A673 (cell line): ENCODE data around the gene TMEM236.

Experiments
- EZH2 ChIP-seq: fragments of 200-600 bp; sonication (generic); IDR thresholded peaks from 2 replicates; pipeline ENCODE4 v1.6.1; 2017; ENCODE audit warnings: borderline replicate concordance, low read depth, mild to moderate bottlenecking, mixed read lengths, antibody characterized with exemption, low read length; ENCODE audit not compliant: poor library complexity, severe bottlenecking
- TF ChIP-seq, protein P1 (sequence below): fragments of 300-800, 200-600 bp; sonication (generic); conservative IDR thresholded peaks from 2 replicates; pipeline ENCODE4 v1.5.1; 2017; ENCODE audit warnings: low read depth, mild to moderate bottlenecking, antibody characterized with exemption, low read length, moderate library complexity, mixed read lengths

DNA sequence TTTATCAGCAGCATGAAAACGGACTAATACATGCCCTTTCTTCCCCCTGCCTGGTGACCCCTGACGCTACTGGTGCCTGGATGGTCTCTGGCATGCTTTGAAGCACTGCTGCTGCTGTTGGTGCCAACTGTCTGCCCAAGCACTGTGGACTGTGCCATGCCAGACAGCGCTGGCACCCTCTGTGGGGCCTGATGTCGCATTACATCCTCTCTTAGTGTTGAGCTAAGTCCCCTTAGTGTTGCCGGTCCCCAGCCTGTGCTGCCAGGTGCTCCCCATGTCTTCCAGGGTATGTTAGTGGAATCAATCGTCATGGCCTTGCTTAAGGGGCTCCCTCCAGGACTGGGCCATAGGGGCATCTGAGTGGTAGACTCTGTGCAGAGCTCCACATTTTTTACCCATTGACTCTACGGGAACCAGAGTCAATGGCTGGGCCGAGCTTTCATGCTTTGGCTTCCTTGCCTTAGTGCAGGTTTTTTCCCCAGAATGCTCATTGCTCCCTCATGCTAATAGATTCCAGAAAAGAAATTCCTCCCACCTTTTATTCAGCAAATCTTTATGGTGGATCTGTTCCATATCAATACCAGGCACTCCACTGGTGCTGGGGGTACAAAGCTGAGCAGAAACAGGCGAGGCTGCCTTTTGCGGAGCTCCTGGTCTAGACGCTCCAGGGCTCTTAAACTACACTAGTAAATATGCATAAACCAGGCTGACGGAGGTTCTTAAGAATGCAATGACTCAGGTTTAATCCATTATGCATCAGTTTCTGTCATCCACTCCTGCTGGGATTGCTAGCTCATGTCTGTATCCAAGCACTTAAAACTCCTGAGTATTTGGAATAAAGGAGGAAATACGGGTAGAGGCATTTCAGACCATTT, 35.3 kb downstream of the TMEM236 start:
- TF ChIP-seq, protein P1, sequence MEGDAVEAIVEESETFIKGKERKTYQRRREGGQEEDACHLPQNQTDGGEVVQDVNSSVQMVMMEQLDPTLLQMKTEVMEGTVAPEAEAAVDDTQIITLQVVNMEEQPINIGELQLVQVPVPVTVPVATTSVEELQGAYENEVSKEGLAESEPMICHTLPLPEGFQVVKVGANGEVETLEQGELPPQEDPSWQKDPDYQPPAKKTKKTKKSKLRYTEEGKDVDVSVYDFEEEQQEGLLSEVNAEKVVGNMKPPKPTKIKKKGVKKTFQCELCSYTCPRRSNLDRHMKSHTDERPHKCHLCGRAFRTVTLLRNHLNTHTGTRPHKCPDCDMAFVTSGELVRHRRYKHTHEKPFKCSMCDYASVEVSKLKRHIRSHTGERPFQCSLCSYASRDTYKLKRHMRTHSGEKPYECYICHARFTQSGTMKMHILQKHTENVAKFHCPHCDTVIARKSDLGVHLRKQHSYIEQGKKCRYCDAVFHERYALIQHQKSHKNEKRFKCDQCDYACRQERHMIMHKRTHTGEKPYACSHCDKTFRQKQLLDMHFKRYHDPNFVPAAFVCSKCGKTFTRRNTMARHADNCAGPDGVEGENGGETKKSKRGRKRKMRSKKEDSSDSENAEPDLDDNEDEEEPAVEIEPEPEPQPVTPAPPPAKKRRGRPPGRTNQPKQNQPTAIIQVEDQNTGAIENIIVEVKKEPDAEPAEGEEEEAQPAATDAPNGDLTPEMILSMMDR, result no peak
- TF ChIP-seq EZH2, result no peak
